Effector memory CD8-positive, alpha-beta T cell (primary cell): ENCODE results near the gene PPP5C.
A peak's percentile ranks its signal among the peaks of the same experiment; 100 is the strongest.
"Not testable (repeated sequence)": the region's sequence is repeated elsewhere in the genome, so short reads cannot be mapped to it uniquely, and the experiment has no call there.

Experiments used
- ATAC-seq: fragments of 150-1000 bp; cut with Tn5 transposase; replicated peaks from 2 replicates; pipeline ENCODE4 v1.10.0; 2021; ENCODE audit warnings: mild to moderate bottlenecking, moderate library complexity
- DNase-seq, 3 experiments: peaks; one replicate each; pipeline ENCODE4 v3.0.0; 2021
- H3K27ac Mint-ChIP-seq, 2 donors: one replicate each; pipeline ENCODE4 v1.8.0; 2022; ENCODE audit warnings: mild to moderate bottlenecking in 2 of 2, mixed read lengths in 2 of 2, moderate library complexity in 2 of 2
- H3K27me3 Mint-ChIP-seq, 2 donors: one replicate each; pipeline ENCODE4 v1.8.0; 2022; ENCODE audit warnings: mixed read lengths in 2 of 2
- H3K36me3 Mint-ChIP-seq: one replicate; pipeline ENCODE4 v1.8.0; 2022; ENCODE audit warnings: mild to moderate bottlenecking, moderate library complexity, mixed read lengths; ENCODE audit not compliant: insufficient read depth
- H3K4me1 Mint-ChIP-seq, 2 donors: one replicate each; pipeline ENCODE4 v1.8.0; 2022; ENCODE audit warnings: low read depth in 2 of 2, mixed read lengths in 2 of 2
- H3K4me3 Mint-ChIP-seq, 2 donors: one replicate each; pipeline ENCODE4 v1.8.0; 2022; ENCODE audit warnings: mild to moderate bottlenecking in 2 of 2, mixed read lengths in 2 of 2, moderate library complexity in 2 of 2
- H3K9me3 Mint-ChIP-seq, 2 donors: one replicate each; pipeline ENCODE4 v1.8.0; 2022; ENCODE audit warnings: mixed read lengths in 2 of 2

Gene PPP5C

DNA sequence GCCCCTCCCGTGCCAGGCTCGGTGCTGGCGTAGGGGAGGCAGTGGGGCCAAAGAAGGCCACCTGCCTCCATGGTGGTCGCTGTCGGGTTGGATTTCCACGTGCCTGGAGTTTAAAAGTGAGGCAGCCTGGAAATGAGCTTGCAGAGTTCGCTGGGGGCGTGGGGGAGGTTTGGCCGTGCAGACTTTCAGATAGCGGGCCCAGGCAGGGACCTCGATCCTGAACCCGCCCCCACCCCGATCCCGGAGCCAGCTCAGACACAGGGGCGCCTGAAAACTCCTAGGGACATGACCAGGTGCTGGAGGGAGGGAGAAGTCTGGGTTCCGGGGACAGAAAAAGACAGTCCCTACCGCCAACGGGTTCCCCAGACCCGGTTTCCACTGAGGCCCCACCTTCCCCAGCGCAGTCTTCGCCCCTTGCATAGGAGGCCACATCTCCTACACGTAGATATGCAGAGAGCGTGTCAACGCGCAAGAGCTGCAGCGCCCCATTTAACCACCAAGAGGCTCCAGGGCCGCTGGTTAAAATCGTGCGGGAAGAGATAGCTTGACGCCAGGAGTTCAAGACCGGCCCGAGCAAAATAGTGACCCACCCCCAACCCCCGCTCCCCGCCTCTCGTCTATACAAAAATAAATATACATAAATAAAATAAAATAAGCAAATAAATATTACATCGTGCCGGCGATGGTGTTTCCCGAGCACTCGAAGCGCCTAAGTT, 58.0 kb downstream of the PPP5C start:
- peaks cover 3% of the 10 kb centered on the region for H3K36me3 Mint-ChIP-seq
- peaks cover 13 to 22% of the 10 kb centered on the region in 2 donors for H3K4me1 Mint-ChIP-seq
- H3K9me3 Mint-ChIP-seq = no peaks in the 10 kb centered on the region
- H3K4me3 Mint-ChIP-seq = peak overlapping the region; percentile 81 to 83
- peaks cover 68 to 89% of the 10 kb centered on the region in 2 donors for H3K27me3 Mint-ChIP-seq
- DNase-seq (no peak), ATAC-seq (peak; percentile 32)
- peak overlapping the region in 1 of 2 donors; percentile 44 for H3K27ac Mint-ChIP-seq

DNA sequence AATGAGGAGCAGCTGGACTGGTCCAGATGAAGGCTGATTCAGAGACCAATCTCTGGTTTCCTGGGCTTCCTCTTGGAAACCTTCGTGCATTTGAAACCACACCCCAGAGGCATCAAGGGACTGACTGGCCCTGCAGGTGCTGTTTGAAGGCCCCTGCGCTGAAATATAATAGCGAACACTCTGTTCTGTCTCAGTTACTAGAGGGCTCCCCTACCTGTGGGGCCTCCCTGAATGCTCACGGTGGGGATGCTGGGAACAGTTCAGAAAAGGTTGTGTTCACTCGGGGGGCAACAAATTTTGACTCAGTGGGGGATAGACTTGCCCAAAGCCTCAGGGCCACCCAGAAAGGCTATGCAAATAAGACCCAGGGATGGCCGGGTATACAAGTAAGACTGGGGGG, 60.1 kb downstream of the PPP5C start:
- Mint-ChIP-seq H3K27me3 (peaks cover 77 to 94% of the 10 kb centered on the region in 2 donors), H3K4me3 (no peak overlapping the region), H3K4me1 (peaks cover 13 to 22% of the 10 kb centered on the region in 2 donors), H3K9me3 (no peaks in the 10 kb centered on the region), H3K36me3 (peaks cover 3% of the 10 kb centered on the region), H3K27ac (no peak overlapping the region)
- DNase-seq (no peak), ATAC-seq (no peak)

DNA sequence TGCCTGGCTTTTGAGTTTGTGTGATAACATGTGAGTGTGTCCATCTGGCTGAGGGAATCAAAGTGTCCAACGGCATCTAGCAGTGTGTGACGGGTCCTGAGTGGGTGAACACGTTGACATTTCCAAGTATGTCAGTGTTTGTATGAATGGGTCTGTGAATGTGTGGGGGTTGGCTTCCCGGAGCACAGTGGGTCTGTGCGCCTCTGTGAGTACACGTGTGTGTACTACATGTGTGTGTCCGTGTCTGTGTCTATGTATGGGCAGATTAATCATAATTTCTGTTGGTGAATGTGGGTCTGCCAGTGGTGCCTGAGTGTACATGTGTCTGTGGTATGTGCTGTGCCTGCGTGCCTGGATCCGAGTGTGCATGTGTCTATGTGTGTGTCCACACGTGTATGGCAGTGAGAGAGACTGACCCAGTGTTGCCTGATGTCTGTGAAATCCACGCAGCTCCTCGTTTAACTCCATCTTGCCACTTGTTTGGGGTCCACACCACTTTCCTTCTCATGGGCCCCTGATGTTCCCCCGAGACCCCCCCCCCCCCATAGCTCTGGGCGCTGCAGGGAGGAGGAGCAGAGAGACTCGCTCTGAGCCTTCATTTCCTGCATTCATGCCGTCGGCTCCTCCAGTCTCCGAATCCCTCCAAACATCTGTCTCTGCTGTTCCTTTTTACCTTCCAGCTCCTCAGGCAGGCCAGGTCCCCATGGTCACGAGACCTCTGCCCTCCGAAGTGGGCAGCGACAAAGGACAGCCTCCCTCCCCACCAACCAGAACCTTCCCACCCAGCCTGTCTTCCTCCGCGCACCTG, 61.2 kb downstream of the PPP5C start:
- ATAC-seq = no peak
- DNase-seq = no peak
- Mint-ChIP-seq H3K27me3 (peaks cover 78 to 94% of the 10 kb centered on the region in 2 donors), H3K4me3 (no peak overlapping the region), H3K36me3 (peaks cover 3% of the 10 kb centered on the region), H3K9me3 (no peaks in the 10 kb centered on the region), H3K4me1 (peaks cover 13 to 23% of the 10 kb centered on the region in 2 donors), H3K27ac (no peak overlapping the region)

DNA sequence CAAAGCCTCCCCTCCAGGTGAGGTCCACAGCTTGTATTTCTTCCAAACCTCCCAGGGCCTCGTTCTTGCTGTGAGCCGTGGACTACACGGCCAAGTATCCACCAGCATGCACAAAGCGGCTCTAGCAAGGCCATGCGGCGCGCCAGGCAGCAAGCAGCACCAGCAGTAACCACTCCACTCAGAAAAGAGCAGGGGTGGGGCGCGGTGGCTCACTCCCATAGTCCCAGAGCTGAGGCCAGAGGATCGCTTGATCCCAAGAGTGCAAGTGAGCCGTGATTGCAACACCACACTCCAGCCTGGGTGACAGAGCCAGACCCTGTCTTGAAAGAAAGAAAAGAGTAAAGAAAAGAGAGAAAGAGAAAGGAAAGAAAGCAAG, 61.8 kb downstream of the PPP5C start:
- peaks cover 76 to 94% of the 10 kb centered on the region in 2 donors for H3K27me3 Mint-ChIP-seq
- H3K36me3 Mint-ChIP-seq = peaks cover 3% of the 10 kb centered on the region
- H3K27ac Mint-ChIP-seq = no peak overlapping the region
- DNase-seq (no peak), ATAC-seq (no peak)
- H3K4me3 Mint-ChIP-seq = no peak overlapping the region
- peaks cover 11 to 22% of the 10 kb centered on the region in 2 donors for H3K4me1 Mint-ChIP-seq
- H3K9me3 Mint-ChIP-seq = no peaks in the 10 kb centered on the region

- no peak for ATAC-seq
- Mint-ChIP-seq H3K27ac (no peak overlapping the region), H3K27me3 (peaks cover 71 to 94% of the 10 kb centered on the region in 2 donors), H3K4me3 (no peak overlapping the region), H3K4me1 (peaks cover 6 to 17% of the 10 kb centered on the region in 2 donors), H3K36me3 (peaks cover 1% of the 10 kb centered on the region), H3K9me3 (no peaks in the 10 kb centered on the region)
- no peak for DNase-seq
Measured at GRCh38 chr19:46409191-46409590, 62.3 kb downstream of the PPP5C start.

DNA sequence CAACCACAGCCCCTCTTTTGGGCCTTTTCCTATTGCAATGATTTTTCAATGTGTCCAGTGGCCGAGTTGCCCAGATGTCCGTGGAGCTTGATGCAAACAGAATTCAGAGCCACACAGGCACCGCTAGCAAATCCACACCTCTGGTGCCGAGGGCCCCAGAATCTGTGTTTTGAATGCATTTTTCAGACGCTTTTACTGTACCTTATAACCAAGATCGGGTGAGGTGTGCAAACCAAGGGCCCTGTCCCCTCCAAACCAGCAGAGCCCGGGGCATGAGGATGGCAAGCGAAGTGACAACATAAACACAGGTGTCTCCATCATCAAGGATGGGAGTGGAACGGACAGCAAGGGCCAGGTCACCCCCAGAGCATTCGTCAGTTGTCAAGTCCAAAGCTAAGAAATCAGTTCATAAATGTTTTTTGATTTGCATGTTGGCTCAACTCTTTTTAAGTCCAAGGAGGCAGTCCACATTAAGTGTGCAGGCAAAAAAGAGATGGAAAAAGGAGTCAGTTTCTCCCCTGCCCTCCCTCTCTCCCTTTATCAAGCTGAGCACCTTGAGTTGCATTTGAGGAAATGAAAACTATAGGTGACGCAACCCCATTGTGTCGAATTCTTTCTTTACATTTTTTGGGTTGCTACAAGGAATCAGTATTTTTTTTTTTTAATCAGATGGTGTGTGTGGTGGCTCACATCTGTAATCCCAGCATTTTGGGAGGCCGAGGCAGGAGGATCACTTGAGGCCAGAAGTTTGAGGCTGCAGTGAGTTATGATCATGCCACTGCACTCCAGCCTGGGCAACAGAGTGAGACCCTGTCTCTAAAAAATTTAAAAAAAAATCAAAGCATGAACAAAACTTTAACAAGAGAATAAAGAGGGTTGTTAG, 63.6 kb downstream of the PPP5C start:
- no peaks in the 10 kb centered on the region for H3K9me3 Mint-ChIP-seq
- H3K27ac Mint-ChIP-seq = no peak overlapping the region
- ATAC-seq (no peak), DNase-seq (no peak)
- H3K27me3 Mint-ChIP-seq = peaks cover 65 to 97% of the 10 kb centered on the region in 2 donors
- no peak overlapping the region for H3K4me3 Mint-ChIP-seq
- H3K4me1 Mint-ChIP-seq = peaks cover 0 to 10% of the 10 kb centered on the region in 2 donors
- no peaks in the 10 kb centered on the region for H3K36me3 Mint-ChIP-seq

- Mint-ChIP-seq H3K27me3 (peaks cover 64 to 97% of the 10 kb centered on the region in 2 donors), H3K36me3 (no peaks in the 10 kb centered on the region), H3K27ac (no peak overlapping the region), H3K9me3 (no peaks in the 10 kb centered on the region), H3K4me1 (peaks cover 0 to 14% of the 10 kb centered on the region in 2 donors), H3K4me3 (no peak overlapping the region)
- ATAC-seq (no peak), DNase-seq (no peak)
Measured at GRCh38 chr19:46411088-46411924, 64.4 kb downstream of the PPP5C start.

GRCh38 chr19:46411925-46412649, 65.2 kb downstream of the PPP5C start:
- Mint-ChIP-seq H3K9me3 (no peaks in the 10 kb centered on the region), H3K27me3 (peaks cover 63 to 97% of the 10 kb centered on the region in 2 donors), H3K36me3 (no peaks in the 10 kb centered on the region), H3K4me3 (no peak overlapping the region), H3K27ac (no peak overlapping the region), H3K4me1 (peaks cover 4 to 14% of the 10 kb centered on the region in 2 donors)
- ATAC-seq (no peak), DNase-seq (no peak)

DNA sequence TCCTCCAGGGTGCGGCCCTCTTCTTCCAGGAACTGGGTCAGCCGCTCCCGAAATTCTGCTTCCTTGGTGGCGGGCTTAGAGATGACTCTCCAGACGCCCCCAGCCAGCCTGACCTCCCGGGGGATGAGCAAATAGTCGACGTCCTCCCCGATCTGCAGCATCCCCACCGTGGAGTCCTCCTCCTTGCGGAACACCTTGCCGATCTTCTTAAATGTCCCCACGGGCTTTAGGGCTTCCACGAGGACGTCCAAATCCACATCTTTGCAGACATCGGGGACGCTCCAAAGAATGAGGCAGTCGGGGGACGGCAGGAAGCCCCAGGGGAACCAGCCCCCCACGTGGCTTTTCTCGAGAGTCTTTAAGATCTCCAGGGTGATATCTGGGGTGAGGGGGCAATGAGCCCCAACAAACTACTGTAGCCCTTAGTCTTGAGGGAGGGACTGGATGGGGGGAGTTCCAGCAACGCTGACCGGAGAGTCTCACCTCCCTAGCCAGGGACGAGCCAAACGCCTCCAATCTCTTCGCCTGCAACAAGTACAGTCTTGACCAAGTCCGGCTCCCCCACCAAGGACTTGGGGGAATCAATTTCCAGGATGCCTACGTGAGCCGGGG, 65.9 kb downstream of the PPP5C start:
- H3K27ac Mint-ChIP-seq = no peak overlapping the region

GRCh38 chr19:46413262-46414031, 66.6 kb downstream of the PPP5C start, which contains the start of gene CCDC8:
TSS of gene CCDC8 (minus strand) at chr19:46413564. CDS start at chr19:46412810, 754 bp downstream.
- no peak for DNase-seq
- Mint-ChIP-seq H3K4me1 (peaks cover 4 to 11% of the 10 kb centered on the region in 2 donors), H3K27me3 (peaks cover 49 to 92% of the 10 kb centered on the region in 2 donors), H3K9me3 (no peaks in the 10 kb centered on the region), H3K36me3 (no peaks in the 10 kb centered on the region), H3K27ac (no peak within 1 kb of the TSS), H3K4me3 (no peak within 1 kb of the TSS)
- no peak for ATAC-seq

More for the DNA sequence above, 65.9 kb downstream of the PPP5C start:
- Mint-ChIP-seq H3K4me1 (peaks cover 4 to 14% of the 10 kb centered on the region in 2 donors), H3K4me3 (no peak overlapping the region), H3K9me3 (no peaks in the 10 kb centered on the region), H3K27me3 (peaks cover 56 to 93% of the 10 kb centered on the region in 2 donors), H3K36me3 (no peaks in the 10 kb centered on the region)
- ATAC-seq (no peak), DNase-seq (no peak)

- H3K4me3 Mint-ChIP-seq, H3K9me3 Mint-ChIP-seq, H3K4me1 Mint-ChIP-seq, H3K36me3 Mint-ChIP-seq, DNase-seq, ATAC-seq, H3K27ac Mint-ChIP-seq: not testable (repeated sequence)
- H3K27me3 Mint-ChIP-seq = peaks cover 51 to 95% of the 10 kb centered on the region in 2 donors
Measured at GRCh38 chr19:46414899-46415298, 68.0 kb downstream of the PPP5C start.
